PC-9 (cell line): Measurements from ENCODE around the gene MACROD2.

Experiments used
- EZH2 ChIP-seq: fragments of 200-600 bp; sonication (generic); IDR thresholded peaks from 2 replicates; pipeline ENCODE4 v1.8.0; 2017; ENCODE audit warnings: antibody characterized with exemption, low read depth
- TF ChIP-seq, protein P1 (sequence below): fragments of 200-600 bp; sonication (generic); conservative IDR thresholded peaks from 2 replicates; pipeline ENCODE4 v1.6.1; 2017; ENCODE audit warnings: mixed run types, antibody characterized with exemption, mild to moderate bottlenecking, moderate library complexity

DNA sequence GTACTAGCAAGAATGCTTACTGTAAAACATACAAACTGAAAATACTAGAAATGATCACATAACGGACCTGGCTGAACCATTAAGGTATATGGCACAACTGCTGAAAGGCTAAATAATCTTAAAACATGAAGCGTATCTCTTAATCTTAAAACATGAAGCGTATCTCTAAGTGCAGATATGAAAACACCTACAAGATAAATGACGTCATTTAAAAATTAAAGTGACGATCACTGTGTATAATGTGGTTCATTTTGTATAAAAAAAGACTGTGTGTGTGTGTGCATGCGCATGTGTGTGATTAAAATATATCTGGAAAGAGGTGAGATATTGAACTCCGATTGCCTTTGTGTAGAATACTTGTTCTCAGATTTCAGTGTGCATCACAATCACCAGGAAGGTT is 1797.5 kb downstream of the MACROD2 start:
- TF ChIP-seq, protein P1, sequence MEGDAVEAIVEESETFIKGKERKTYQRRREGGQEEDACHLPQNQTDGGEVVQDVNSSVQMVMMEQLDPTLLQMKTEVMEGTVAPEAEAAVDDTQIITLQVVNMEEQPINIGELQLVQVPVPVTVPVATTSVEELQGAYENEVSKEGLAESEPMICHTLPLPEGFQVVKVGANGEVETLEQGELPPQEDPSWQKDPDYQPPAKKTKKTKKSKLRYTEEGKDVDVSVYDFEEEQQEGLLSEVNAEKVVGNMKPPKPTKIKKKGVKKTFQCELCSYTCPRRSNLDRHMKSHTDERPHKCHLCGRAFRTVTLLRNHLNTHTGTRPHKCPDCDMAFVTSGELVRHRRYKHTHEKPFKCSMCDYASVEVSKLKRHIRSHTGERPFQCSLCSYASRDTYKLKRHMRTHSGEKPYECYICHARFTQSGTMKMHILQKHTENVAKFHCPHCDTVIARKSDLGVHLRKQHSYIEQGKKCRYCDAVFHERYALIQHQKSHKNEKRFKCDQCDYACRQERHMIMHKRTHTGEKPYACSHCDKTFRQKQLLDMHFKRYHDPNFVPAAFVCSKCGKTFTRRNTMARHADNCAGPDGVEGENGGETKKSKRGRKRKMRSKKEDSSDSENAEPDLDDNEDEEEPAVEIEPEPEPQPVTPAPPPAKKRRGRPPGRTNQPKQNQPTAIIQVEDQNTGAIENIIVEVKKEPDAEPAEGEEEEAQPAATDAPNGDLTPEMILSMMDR, result no peak
- no peak for TF ChIP-seq EZH2
